Hematopoietic multipotent progenitor cell (in vitro differentiated cells): ENCODE data around the gene CCNDBP1. TPM values are rescaled to one million over a fixed set of nuclear protein-coding genes. Genes with fewer than 3 reads are reported as not detected.

Source experiments
- DNase-seq, 3 donors: peaks; one replicate each; pipeline ENCODE4 v3.0.0-alpha.2; 2011 to 2015; ENCODE audit warnings: low read depth in 2 of 3, low spot score in 2 of 3
- total RNA-seq: library from RNA; depleted of rRNA; stranded (reverse); fragments of >200 nt; gene quantifications from one replicate; pipeline ENCODE4 v1.2.3, GENCODE V29; 2012

Gene CCNDBP1
- total RNA-seq, 1 donor: 153 TPM

GRCh38 chr15:43241100-43241499, 55.9 kb downstream of the CCNDBP1 start:
- no peak for DNase-seq

- DNase-seq: no peak
These were observed 57.4 kb downstream of the CCNDBP1 start for GRCh38 chr15:43242616-43243015.

GRCh38 chr15:43243020-43243645, 57.9 kb downstream of the CCNDBP1 start:
- no peak for DNase-seq

GRCh38 chr15:43244092-43244491, 58.9 kb downstream of the CCNDBP1 start:
- no peak for DNase-seq

- no peak for DNase-seq
These were observed 61.1 kb downstream of the CCNDBP1 start for GRCh38 chr15:43246261-43246774.

Other genes with a start within 250 kb of the CCNDBP1 start
- 13.2 TPM for gene UBR1, start 79.4 kb upstream of the CCNDBP1 start, total RNA-seq
- gene TMEM62, start 51.8 kb upstream of the CCNDBP1 start, total RNA-seq: 16.4 TPM
- gene EPB42, start 35.6 kb downstream of the CCNDBP1 start, total RNA-seq: 0.54 TPM
- under 0.01 TPM for gene TGM5, start 81.5 kb downstream of the CCNDBP1 start, total RNA-seq
- not detected for gene TGM7, start 116.9 kb downstream of the CCNDBP1 start, total RNA-seq
- gene LCMT2, start 145.2 kb downstream of the CCNDBP1 start, total RNA-seq: 5.7 TPM
- gene ZSCAN29, start 185.6 kb downstream of the CCNDBP1 start, total RNA-seq: 16.7 TPM
- 14.3 TPM for gene TUBGCP4, start 185.7 kb downstream of the CCNDBP1 start, total RNA-seq